HG03196 (cell line): ENCODE measurements around the gene ITPK1.

Experiments
- ATAC-seq: cut with Tn5 transposase; IDR thresholded peaks from one replicate; pipeline ENCODE4 v1.9.1; 2021; ENCODE audit not compliant: unreplicated experiment

The ITPK1 gene

DNA sequence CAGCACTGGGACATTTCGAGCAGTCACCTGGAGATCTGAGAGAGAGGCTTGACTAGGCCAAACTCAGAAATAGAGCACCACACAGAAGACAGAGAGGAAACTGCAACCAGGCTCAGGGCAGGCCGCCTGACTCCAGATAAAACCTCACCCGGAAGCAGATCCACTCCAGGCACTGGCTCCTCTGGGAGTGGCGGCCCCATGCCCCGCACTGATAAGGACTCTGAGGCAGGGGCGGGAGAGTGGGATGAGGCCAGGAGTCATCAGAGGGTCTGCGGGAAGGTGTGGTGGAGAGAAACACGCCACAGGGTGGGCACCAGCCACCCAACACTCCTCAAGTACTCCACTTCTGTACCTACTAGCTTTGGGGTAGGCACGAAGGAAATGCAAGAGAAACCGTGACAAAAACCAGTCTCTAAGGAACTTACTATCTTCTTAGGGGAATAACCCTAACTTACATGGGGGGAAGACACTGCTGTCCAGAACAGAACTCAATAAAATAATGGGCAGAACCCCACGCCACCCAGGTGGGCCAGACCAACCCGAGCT, 121.5 kb downstream of the ITPK1 start:
- ATAC-seq = no peak

DNA sequence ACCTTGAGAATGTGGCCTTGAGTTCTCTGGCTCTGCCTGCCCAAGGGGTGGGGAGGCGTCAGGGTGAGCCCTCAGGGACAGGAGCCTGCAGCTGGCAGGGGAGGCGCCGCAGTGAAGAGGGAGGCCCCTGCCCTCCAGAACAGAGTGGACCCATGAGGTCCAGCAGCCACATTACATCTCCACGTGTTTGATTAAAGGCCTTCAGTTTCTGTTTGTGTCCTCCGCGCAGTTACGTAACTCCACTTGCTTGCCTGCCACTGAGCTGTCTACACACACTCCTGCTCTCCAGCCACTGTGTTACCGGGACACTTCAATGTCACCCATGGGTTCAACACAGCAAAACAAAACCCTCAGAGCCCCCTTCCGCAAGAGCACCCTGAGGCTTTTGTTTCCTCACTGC, 122.4 kb downstream of the ITPK1 start:
- no peak for ATAC-seq

DNA sequence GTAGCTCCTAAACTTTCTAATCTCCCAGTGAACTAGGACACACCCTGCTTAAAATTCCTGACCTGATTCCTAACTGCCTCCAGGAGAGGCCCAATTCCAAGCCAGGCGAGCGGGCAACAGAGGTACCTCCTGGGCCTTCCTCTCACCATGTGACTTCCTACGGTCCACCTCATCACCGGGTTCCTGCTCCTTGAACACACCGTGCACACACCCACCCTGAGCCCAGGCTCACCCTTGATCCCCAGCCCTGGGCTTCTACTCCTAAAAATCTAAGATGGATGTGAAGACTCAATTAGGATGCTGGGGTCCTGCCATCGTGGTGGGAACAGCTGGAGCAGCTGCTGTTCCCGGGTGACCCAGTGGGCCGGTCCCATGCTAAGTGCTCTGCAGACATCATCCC, 124.2 kb downstream of the ITPK1 start:
- ATAC-seq = no peak

DNA sequence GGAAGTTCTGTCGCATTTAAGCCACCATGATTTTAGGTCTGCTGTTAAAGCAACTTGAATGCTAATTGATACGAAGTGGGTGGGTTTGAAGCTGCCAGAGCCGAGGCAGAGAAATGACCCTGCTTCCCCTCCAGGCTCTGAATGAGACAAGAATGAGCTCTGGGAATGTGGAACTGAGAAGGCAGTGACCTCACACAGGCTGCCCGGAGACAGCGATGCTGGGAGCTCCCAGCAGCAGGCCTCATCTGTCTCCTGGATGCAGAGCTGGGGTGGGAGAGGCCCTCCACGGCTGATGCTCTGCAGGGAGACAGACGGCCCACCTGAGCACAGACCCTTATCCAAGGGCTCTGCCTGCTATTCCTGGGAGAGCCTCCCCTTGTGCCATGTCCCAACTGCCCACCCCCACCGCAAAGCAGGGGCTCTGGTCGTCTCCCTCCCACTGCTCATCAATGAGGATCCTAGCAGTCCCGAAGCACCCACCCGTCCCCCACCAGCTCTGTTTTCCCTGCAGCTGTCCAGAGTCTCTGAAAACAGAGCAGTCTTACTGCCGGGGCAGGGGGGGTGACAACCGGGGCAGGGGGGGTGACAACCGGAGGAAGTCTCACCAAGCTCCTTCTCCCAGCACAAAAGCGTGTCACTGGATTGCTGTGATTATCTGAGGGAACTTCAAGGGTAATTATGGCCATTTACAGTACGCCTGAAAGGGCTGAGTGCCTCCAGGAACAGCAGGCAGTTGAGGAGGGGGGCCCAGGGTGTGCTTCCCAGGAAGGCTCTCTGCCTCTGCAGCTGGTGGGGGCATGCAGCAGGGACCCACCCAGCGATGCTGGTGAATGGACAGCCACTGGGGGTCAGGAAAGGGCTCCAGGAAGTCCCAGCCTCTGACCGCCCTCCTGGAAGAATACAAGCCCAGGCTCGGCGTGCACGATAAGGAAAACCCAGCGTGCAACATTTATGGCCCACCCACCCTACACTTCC, 125.0 kb downstream of the ITPK1 start:
- ATAC-seq = no peak

DNA sequence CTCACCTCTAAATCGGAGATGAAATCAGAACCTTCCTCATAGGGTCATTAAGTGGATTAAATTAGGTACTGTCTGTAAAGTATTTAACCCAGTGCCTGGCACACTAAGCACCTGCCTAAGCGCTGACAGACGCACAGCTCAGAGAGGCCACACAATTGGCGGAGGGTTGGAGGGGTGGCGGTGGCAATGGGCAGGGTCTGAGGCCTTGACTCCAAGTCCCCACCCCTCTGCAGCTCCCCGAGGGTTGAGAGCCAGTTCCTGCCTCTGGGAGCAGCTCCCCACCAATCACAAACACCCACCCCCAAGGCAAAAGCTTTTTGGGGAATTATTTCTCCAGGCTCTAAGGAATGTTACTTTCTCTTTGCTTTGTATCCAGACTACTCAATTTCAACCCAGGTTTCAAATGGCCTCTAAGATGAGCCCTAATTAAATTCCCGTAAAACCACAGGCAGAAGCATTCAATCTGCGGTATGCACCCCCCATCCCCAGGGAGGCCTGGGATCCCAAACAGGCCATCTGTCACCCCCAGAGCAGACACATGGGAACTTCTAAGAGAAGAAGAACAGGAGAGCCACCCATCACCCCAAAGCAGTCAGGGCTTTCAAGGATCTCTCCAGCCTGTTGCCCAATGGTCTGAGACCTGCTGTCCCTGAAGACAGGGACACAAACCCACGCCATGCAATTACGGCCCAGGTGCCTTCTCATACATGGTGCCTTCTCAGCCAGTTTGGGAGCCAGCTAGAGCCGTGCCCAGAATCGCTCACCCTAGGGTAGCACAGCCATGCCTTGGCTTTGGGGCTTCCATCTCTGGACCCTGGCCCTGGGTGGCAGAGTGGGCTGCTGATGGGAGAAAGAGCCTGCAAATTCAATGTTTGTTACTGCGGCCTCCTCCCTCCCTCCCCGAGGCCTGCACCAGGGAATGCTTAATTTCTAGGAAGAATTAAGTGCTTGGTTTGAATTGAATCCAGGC, 126.7 kb downstream of the ITPK1 start:
- no peak for ATAC-seq

DNA sequence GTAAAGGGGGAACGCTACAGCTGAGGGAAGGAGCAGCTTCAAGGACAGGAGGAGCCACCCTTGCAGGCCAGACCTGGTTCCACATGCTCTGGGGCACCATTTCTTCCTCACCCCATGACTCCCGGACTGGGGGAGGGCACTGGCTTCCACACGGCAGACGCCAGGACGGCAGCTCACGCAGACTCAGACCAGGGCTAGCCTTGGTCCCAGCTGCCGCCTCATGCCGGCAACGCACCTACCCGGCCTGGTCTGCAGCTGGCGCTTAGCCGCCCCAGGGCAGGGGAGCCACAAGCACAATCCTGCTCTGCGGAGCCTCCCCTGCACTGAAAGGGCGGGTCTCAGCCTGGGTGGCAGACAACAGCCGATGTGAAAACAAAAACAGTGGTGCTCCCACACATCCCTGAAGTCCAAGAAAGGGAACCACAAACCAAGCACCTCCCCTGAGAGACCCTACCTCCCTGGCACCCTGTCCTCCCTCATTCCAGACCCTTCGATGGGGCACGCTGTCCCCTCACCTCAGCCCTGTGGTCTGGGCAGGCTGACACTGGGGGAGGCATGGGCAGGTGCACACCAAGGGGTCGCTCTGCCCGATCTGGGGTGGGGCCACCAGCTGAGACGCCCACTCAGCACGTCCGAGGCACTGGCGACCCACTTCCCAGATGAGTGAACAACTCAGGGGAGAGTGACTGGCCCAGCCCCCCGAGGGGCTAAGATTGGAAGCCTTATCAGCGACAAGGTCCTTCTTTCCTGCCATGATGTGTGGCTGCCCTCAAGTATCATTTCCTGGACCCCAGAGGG, 127.8 kb downstream of the ITPK1 start:
- no peak for ATAC-seq

DNA sequence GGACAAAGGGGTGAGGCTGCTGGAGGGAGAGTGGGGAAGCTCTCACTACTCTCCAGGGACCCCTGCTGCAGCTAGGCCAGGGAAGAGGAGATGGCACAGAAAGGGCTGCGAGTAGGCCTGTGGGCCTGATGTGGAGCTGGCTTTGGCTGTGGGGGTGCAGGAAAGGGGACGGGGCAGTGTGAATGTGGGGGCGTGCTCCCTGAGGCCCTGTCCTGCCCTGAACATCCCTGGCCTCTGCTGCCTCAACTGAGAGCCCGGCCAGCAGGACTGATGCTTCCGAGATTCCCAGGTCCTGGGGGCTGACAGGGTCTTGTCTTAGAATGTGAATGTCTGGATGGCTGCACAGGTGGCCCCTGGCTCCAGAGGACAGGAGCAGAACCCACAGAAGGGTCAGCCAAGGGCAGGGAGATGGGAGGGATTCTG, 128.6 kb downstream of the ITPK1 start:
- ATAC-seq = no peak

DNA sequence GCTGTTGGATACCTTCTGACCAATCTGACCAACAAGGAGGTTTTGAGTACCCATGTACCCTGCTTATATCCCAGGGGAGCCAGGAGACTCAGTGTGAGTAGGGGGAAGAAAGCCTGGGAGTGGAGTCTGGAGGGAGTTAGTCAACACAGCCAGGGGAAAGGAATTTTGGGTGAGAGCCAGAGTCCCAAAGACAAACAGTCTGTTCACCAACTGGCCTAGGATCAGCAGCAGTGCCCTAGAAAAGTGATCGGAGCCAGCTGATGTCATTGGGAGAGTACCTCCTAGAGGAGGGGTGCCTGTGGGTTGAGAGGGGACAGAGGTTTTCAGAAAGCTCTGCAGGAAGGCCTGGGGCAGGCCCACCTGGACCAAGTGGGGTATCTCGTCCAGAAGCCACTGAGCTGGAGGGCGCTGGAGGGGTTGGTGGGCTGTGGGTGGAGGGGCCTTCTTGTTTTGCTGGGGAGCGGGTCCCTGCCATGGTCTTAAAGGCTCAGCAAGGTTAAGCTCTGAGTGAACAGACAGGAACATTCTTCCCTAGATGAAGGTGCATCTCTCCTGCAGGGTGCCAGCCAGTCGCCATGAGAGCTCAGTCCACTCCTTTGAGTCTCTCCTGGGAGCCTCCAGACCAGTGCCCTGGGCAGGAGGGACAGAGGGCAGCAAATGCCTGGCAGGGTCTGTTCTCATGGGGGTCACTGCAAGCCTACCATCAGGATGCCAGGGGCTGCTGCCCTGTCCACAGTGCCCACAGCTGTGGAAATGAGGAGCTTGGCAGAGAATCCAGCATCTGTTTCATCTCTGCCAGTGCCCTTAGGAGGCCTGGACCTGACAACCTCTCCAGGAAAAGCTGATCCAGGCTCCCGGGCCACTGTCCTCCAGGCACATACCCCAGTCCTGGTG, 129.2 kb downstream of the ITPK1 start:
- no peak for ATAC-seq

DNA sequence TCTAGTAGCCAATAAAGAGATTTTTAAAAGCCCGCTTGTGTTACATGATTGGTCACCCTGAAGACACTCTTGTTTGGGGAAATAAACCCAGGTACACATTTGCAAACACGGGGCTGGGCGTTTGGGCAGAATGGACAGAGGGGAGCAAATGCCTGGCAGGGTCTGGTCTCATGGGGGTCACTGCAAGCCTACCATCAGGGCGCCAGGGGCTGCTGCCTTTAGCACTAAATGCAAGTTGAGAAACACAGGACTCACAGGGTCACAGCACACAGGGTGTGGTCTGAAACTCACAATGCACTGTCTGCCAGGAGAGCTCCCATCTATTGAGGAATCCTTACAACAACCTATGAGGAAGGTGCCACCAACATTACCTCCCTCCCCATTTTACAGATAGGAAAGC, 130.2 kb downstream of the ITPK1 start:
- no peak for ATAC-seq

DNA sequence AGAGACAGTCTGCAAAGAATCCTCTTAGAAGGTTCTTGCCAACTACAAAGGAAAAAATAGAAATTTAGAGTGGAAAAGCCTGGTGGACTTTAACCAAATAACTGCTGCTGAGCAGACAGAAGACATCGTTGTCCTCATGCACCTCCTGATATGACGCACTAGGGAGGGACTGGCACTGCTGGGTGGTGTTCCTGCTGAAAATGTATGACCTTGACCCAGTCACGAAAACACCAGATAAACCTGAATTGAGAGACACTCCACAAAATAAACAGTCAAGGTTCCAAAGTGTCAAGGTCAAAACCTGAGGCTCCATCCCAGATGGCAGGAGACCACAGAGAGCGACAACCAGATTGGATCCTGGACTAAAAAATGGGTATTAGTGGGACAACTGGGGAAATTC, 130.8 kb downstream of the ITPK1 start:
- ATAC-seq = no peak

DNA sequence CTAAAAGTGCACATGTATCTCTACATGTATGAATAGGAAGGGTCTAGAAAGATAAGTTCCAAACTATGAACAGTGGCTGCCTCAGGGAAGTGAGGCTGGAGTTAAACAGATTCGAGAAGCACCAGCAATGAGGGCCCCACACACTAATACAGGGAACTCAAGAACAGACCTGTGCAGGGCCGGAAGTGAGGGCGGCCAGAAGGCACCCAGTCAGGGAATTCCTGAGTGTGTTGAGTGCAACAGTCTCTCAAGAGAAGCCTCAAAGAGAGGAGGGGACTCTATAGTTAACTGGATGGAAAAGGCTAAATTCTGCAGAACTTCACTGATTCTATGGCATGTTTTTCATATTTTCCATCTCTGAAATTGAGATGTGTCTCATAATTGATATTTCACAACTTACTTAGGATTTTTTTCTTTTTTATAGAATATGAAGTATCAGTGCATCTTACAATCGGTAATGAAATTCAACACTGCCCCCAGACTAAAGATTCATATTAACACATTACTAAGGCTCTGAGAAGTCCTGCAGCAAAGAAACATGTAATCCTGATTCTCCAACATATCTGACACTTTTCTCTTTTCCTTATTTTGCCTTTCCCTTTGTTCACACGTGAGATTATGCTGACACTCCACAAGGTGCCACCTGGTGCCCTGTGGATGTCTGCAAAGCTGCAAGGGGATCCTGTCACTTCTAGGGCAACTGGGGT, 131.5 kb downstream of the ITPK1 start:
- ATAC-seq = no peak

DNA sequence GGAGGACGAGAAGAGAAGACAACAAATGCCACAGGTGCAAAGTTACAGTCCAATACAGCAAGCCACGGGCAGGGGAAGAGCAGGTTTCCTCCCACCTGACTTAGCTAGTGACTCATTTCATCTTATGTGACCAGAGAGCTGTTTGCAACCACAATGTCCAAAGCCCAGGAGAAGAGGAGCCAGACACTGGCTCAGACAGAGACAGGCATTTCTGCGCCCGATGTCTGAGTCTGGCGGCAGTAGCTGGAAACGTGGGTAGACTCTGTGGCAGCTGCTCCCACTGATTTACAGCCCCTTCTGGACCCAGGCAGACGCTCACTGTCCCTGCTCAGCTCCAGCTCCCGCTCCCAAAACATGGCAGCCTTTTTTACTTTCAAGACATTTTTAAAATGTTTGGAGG, 132.8 kb downstream of the ITPK1 start:
- no peak for ATAC-seq

DNA sequence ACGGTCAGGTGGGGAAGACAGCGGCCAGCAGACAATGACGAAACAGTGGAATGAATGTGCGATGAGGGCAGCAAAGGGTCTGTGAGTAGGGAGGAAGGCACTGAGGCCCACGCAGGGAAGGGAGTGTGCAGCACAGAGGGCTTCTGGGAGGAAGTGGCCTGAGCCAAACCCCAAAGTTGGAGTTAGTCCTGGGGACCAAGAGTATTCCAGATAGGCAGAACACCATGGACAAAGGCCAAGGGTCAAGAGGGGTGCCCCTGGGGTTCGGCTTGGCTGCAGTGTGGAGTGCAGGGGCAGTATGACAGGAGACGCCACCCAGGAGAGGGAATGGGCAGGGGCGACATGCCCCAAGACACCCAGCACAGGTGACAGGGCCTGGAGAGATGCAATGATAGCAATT, 134.0 kb downstream of the ITPK1 start:
- no peak for ATAC-seq

DNA sequence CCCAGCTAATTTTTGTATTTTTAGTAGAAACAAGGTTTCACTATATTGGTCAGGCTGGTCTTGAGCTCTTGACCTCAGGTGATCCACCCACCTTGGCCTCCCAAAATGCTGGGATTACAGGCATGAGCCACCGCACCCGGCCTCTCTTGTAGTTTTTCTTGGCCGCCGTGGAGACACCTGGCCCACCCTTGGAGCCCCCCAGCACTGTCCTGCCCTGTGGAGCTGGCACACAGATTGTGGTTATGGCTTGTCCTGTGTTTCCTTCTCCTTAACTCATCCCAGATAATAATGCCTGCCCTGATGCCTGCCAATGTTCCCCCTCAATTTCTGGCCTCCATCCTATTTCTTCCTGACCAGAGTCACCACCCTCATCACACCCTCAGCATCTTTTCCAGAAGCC, 134.9 kb downstream of the ITPK1 start:
- no peak for ATAC-seq

DNA sequence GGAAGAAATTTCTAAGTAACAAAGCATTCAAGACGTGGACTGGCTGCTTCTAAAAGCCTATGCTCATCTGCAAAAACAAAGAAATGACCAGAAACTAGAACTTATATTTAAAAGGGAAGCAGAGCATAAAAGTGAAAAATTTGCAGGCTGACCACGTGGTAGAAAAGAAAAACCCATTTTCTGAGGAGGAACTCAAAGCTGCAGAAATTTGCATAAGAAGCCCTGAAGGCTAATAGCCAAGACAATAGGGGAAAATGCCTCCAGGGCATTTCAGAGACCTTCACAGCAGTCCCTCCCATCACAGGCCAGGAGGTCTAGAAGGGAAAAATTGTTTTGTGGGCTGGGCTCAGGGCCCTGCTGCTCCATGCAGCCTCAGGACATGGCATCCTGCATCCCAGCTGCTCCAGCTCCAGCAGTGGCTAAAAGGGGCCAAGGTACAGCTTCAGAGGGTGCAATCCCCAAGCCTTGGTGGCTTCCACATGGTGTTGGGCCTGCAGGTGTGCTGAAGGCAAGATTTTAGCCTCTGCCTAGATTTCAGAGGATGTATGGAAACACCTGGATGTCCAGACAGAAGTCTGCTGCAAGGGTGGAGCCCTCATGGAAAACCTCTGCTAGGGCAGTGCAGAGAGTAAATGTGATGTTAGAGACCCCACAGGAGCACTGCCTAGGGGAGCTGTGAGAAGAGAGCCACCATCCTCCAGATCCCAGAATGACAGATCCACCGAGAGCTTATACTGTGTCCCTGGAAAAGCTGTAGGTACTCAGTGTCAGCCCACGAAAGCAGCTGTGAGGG, 137.3 kb downstream of the ITPK1 start:
- no peak for ATAC-seq

DNA sequence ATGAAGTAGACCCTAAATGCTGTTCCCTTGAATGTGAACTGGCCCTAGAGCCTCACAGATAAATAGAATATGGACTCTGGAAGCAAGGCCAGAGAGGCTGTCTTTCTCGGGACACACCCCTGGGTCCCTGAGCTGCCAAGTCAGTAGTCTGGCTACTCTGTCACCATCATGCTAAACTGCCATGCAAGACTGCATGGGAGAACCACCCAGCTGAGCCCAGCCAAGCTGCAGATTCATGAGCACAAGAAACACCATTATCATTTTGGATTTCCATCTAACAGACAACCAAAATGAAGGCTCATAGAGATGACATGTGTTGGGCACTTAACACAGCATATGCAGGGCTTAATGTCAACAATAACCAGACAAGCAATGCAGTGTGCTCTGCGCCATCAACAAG, 139.5 kb downstream of the ITPK1 start:
- no peak for ATAC-seq

DNA sequence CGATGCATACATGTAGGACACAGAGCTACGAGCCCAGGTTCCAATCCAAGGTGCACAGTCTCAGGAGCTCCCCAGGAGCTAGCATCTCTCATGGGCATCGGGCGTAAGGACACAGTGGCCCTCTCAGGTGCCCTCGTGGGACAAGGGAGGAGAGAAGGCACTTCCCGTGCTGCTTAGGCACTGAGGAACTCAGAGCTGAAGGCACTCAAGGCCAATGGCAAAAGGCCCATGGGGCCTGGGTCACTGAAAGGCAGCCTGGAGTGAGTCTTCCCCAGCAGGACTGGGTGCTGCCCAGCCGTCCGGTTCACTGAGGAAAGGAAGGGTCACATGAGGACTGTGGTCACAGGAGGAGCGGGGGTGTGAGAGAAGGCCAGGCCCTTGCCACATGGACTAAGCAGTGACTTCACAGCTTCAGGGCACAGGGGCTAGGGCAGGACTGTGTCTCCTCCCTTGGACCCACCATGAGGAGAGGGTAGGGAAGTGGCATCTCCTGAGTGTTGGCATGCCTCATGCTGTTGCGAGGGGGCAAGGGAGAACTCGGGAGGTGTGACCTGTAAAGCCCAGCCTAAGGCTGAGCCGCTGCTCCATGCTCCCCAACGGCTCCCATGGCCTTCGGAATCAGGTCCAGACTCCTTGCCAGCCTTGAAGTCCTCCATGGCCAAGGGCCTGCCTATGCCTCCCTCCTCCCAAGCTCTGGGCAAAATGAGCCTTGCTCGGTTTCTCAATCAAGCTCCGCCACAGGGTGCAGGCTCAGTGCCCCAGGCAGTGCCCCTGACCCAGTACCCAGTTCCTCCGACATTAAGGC, 141.0 kb downstream of the ITPK1 start:
- ATAC-seq = no peak
